ENCODE measurements around the gene DSE. TPM values are rescaled to one million over a fixed set of nuclear protein-coding genes. Genes with fewer than 3 reads are reported as not detected.

Gene DSE
- polyA plus RNA-seq, 1 donor from 2014 or later: 15.0 TPM

GRCh38 chr6:116417661-116418060 is 46.9 kb downstream of the DSE start:
- Histone ChIP-seq H3K4me3 (ENCODE audit: low read length) (no peak overlapping the region), H3K4me2 (ENCODE audit: low read length) (no peak overlapping the region), H2AFZ (ENCODE audit: low read depth, low read length) (no peak overlapping the region), H3K79me2 (replicated peaks; ENCODE audit: insufficient read depth, low read length) (no peaks in the 10 kb centered on the region), H3K9me3 (ENCODE audit: low read length) (no peaks in the 10 kb centered on the region), H3F3A (ENCODE audit: insufficient read depth, low read length, poor library complexity, severe bottlenecking) (no peaks in the 10 kb centered on the region), H3K27ac (ENCODE audit: low read length) (no peak overlapping the region), H4K20me1 (ENCODE audit: insufficient read depth) (no peaks in the 10 kb centered on the region), H3K9ac (ENCODE audit: low read length) (no peak overlapping the region), H3K27me3 (ENCODE audit: insufficient read depth, low read depth, low read length) (no peaks in the 10 kb centered on the region), H3K36me3 (ENCODE audit: insufficient read depth, low read length) (no peaks in the 10 kb centered on the region), H3K9me2 (ENCODE audit: insufficient read depth, low read length) (no peaks in the 10 kb centered on the region)
- TF ChIP-seq POLR2AphosphoS5 (IDR thresholded peaks at IDR 0.05) (no peak), REST (IDR thresholded peaks at IDR 0.05; ENCODE audit: borderline replicate concordance) (no peak), TAF1 (IDR thresholded peaks at IDR 0.05; ENCODE audit: low read depth) (no peak), SMC3 (conservative IDR thresholded peaks at IDR 0.05; ENCODE audit: poor library complexity) (no peak), CTCF (IDR thresholded peaks at IDR 0.05; ENCODE audit: poor library complexity, severe bottlenecking) (no peak), EP300 (conservative IDR thresholded peaks at IDR 0.05; ENCODE audit: poor library complexity, severe bottlenecking) (no peak)

- no peaks in the 10 kb centered on the region for H3K79me2 ChIP-seq (replicated peaks; ENCODE audit: insufficient read depth, low read length)
- H3K4me3 ChIP-seq (ENCODE audit: low read length): no peak overlapping the region
- no peaks in the 10 kb centered on the region for H3K27me3 ChIP-seq (ENCODE audit: insufficient read depth, low read depth, low read length)
Observed at GRCh38 chr6:116419069-116419786, 48.5 kb downstream of the DSE start.

More at GRCh38 chr6:116419069-116419786, 48.5 kb downstream of the DSE start:
- Histone ChIP-seq H3F3A (ENCODE audit: insufficient read depth, low read length, poor library complexity, severe bottlenecking) (no peaks in the 10 kb centered on the region), H3K9me2 (ENCODE audit: insufficient read depth, low read length) (no peaks in the 10 kb centered on the region), H4K20me1 (ENCODE audit: insufficient read depth) (no peaks in the 10 kb centered on the region), H3K36me3 (ENCODE audit: insufficient read depth, low read length) (no peaks in the 10 kb centered on the region), H2AFZ (ENCODE audit: low read depth, low read length) (no peak overlapping the region), H3K9ac (ENCODE audit: low read length) (no peak overlapping the region), H3K27ac (ENCODE audit: low read length) (no peak overlapping the region), H3K9me3 (ENCODE audit: low read length) (no peaks in the 10 kb centered on the region), H3K4me2 (ENCODE audit: low read length) (no peak overlapping the region)
- TF ChIP-seq CTCF (IDR thresholded peaks at IDR 0.05; ENCODE audit: poor library complexity, severe bottlenecking) (no peak), SMC3 (conservative IDR thresholded peaks at IDR 0.05; ENCODE audit: poor library complexity) (no peak)

Data from neural cell (in vitro differentiated cells).